DND-41 (cell line): ENCODE measurements around the gene CTTNBP2.
A peak's percentile ranks its signal among the peaks of the same experiment; 100 is the strongest.

Experiments used
- ATAC-seq: fragments of 200-7000 bp; cut with Tn5 transposase; 3 replicates; pipeline ENCODE4 v1.9.1; 2021; ENCODE audit warnings: low read depth; ENCODE audit not compliant: insufficient read depth
- DNase-seq: peaks from one replicate; pipeline ENCODE4 v3.0.0-alpha.2; 2020
- H2AFZ ChIP-seq: 2 replicates; pipeline ENCODE4 v1.6.0; 2012; ENCODE audit warnings: low read depth, low read length
- H3K27ac ChIP-seq: 2 replicates; pipeline ENCODE4 v1.5.1; 2012; ENCODE audit warnings: low read length, inconsistent platforms
- H3K27me3 ChIP-seq: fragments of 200-600 bp; sonication (generic); 2 replicates; pipeline ENCODE4 v1.6.0; 2012; ENCODE audit warnings: low read length, mild to moderate bottlenecking, inconsistent platforms; ENCODE audit not compliant: insufficient read depth, poor library complexity
- H3K36me3 ChIP-seq: 2 replicates; pipeline ENCODE4 v1.5.1; 2012; ENCODE audit warnings: low read length, inconsistent platforms; ENCODE audit not compliant: insufficient read depth
- H3K4me1 ChIP-seq: 2 replicates; pipeline ENCODE4 v1.5.1; 2012; ENCODE audit warnings: mild to moderate bottlenecking, low read length; ENCODE audit not compliant: insufficient read depth
- H3K4me2 ChIP-seq: 2 replicates; pipeline ENCODE4 v1.6.0; 2012; ENCODE audit warnings: mild to moderate bottlenecking, moderate library complexity, low read length, inconsistent platforms; ENCODE audit not compliant: insufficient read depth
- H3K4me3 ChIP-seq, 2 experiments: fragments of 200-600 bp in 1 of 2; shearing (Covaris generic) in 1 of 2; 2 replicates each; pipeline ENCODE4 v1.5.1; 2012 to 2016; ENCODE audit warnings: inconsistent platforms in 2 of 2, low read length in 2 of 2, mild to moderate bottlenecking in 2 of 2, low read depth in 1 of 2, moderate library complexity in 1 of 2
- H3K79me2 ChIP-seq: 2 replicates; pipeline ENCODE4 v1.6.0; 2012; ENCODE audit warnings: low read length, inconsistent platforms; ENCODE audit not compliant: insufficient read depth
- H3K9ac ChIP-seq: 2 replicates; pipeline ENCODE4 v1.6.0; 2012; ENCODE audit warnings: low read depth, mild to moderate bottlenecking, inconsistent platforms, low read length, moderate library complexity
- H3K9me3 ChIP-seq: 2 replicates; pipeline ENCODE4 v1.5.1; 2012; ENCODE audit warnings: low read length, moderate library complexity, mild to moderate bottlenecking, inconsistent platforms; ENCODE audit not compliant: insufficient read depth, severe bottlenecking
- H4K20me1 ChIP-seq: 2 replicates; pipeline ENCODE4 v1.6.0; 2012; ENCODE audit warnings: low read length; ENCODE audit not compliant: insufficient read depth
- EZH2 ChIP-seq: IDR thresholded peaks from 3 replicates; pipeline ENCODE4 v1.6.1; 2012; ENCODE audit warnings: borderline replicate concordance, low read depth, mild to moderate bottlenecking, moderate library complexity, low read length, inconsistent platforms; ENCODE audit not compliant: severe bottlenecking
- TF ChIP-seq, protein P1 (sequence below): IDR thresholded peaks from 2 replicates; pipeline ENCODE4 v1.5.1; 2012; ENCODE audit warnings: borderline replicate concordance, low read length, moderate library complexity, mild to moderate bottlenecking; ENCODE audit not compliant: poor library complexity, severe bottlenecking; ENCODE audit errors: extremely low read depth

CTTNBP2 gene

DNA sequence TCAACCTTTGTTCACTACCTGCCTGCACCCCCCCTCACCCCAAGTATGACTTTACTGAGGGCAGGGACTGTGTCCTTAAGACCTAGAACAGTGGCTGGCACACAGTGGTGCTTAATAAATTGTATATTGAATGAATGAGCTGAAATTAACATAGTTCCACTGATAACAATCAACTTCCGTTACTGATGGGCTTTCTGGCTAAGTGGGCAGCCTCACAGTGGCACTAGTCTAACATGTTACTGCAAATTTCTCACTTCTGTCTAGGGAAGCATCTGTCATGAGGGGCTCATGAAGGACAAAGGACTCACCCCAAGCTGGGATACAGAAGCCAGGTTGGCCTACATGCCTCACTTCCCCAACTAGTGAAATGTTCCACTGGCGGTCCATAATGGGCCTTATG, 79.3 kb downstream of the CTTNBP2 start:
- H3K4me3 ChIP-seq = no peak overlapping the region
- no peaks in the 10 kb centered on the region for H3K36me3 ChIP-seq
- H3K27ac ChIP-seq = no peak overlapping the region
- H3K79me2 ChIP-seq = no peaks in the 10 kb centered on the region
- ATAC-seq (no peak), DNase-seq (no peak)
- no peak for TF ChIP-seq EZH2
- TF ChIP-seq, protein P1, sequence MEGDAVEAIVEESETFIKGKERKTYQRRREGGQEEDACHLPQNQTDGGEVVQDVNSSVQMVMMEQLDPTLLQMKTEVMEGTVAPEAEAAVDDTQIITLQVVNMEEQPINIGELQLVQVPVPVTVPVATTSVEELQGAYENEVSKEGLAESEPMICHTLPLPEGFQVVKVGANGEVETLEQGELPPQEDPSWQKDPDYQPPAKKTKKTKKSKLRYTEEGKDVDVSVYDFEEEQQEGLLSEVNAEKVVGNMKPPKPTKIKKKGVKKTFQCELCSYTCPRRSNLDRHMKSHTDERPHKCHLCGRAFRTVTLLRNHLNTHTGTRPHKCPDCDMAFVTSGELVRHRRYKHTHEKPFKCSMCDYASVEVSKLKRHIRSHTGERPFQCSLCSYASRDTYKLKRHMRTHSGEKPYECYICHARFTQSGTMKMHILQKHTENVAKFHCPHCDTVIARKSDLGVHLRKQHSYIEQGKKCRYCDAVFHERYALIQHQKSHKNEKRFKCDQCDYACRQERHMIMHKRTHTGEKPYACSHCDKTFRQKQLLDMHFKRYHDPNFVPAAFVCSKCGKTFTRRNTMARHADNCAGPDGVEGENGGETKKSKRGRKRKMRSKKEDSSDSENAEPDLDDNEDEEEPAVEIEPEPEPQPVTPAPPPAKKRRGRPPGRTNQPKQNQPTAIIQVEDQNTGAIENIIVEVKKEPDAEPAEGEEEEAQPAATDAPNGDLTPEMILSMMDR = no peak
- H3K9ac ChIP-seq = no peak overlapping the region
- H3K9me3 ChIP-seq = no peaks in the 10 kb centered on the region
- no peak overlapping the region for H3K4me2 ChIP-seq
- no peak overlapping the region for H2AFZ ChIP-seq
- H4K20me1 ChIP-seq = no peaks in the 10 kb centered on the region
- no peaks in the 10 kb centered on the region for H3K4me1 ChIP-seq
- H3K27me3 ChIP-seq = peaks cover 20% of the 10 kb centered on the region

DNA sequence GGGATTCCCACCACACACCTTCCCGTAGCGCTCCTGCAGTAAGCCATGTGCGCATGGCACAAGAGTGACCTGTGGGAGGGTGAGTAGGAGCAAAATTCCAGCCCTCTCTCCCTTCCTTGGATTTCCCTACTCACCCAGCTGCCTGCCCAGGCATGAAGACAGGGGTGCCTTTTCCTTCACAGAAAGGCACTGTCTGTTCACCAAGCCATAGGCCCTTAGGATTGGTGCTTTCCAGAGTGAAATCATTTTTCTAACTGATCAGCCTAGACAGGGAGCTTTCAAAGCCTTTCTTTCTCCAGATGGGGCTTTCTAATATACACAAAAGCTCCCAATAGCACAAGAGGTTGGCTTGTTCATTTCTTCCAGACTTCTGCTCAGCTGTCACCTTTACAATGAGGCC, 79.7 kb downstream of the CTTNBP2 start:
- Histone ChIP-seq H3K9ac (no peak overlapping the region), H3K4me1 (no peaks in the 10 kb centered on the region), H3K9me3 (no peaks in the 10 kb centered on the region), H3K27me3 (peaks cover 20% of the 10 kb centered on the region), H3K4me3 (no peak overlapping the region), H3K27ac (no peak overlapping the region), H3K79me2 (no peaks in the 10 kb centered on the region), H2AFZ (no peak overlapping the region), H3K4me2 (no peak overlapping the region), H3K36me3 (no peaks in the 10 kb centered on the region), H4K20me1 (no peaks in the 10 kb centered on the region)
- TF ChIP-seq, protein P1 = no peak
- no peak for TF ChIP-seq EZH2
- DNase-seq = no peak
- ATAC-seq = no peak

DNA sequence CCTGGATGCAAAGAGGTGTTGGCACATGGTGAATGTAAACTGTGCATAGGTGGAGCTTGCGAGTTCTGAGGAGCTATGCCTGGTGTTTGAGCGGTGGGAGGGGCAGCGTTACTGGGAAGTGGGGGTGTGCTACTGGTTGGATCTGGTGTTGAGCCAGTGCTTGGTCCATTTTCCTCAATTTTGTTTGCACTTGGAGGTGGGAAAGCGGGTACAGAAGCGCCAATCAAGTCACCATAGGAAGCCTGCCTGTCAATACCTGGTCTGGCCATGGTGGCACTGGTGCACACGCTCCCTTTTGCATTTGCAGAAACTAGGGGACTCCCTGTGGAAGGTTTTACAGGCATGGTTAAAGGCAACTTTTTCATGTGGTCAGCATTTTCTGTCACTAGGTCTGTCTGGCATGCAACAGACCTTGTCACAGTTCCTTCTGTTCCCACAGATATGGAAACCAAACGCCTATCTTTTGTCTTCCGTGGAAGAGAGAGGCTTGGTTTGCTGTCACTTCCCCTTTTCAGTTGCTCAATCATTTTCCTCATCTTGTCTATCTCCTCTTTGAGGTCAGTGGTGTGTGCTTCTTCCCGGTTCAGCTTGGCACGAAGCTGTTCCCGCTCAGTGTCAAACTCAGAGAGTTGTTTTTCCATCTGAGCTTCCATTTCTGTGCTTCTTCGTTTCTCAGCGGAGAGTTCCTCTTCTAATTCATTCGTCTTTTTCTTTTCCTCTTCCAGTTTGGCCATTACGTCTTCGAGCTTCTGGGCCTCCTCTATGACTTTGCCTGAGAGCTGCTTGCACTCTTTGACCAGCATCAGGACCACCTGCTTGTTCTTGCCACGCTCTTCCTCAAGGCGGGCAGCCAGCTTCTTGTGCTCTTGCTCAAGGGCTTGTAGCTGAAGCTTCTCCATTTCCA, 81.1 kb downstream of the CTTNBP2 start:
- no peak for DNase-seq

More for the DNA sequence above, 81.1 kb downstream of the CTTNBP2 start:
- no peak overlapping the region for H2AFZ ChIP-seq
- H3K27ac ChIP-seq = no peak overlapping the region
- ATAC-seq = no peak; the same call in 2 of the 3 replicates
- H3K9ac ChIP-seq = no peak overlapping the region
- peaks cover 19% of the 10 kb centered on the region for H3K27me3 ChIP-seq
- H3K36me3 ChIP-seq = no peaks in the 10 kb centered on the region
- no peaks in the 10 kb centered on the region for H3K79me2 ChIP-seq
- no peak overlapping the region for H3K4me3 ChIP-seq
- no peaks in the 10 kb centered on the region for H3K4me1 ChIP-seq
- no peaks in the 10 kb centered on the region for H3K9me3 ChIP-seq
- H3K4me2 ChIP-seq = no peak overlapping the region
- TF ChIP-seq EZH2 = no peak
- TF ChIP-seq, protein P1 = peak; percentile 29
- no peaks in the 10 kb centered on the region for H4K20me1 ChIP-seq
